ENCODE data around the gene PTPN6.

DNA sequence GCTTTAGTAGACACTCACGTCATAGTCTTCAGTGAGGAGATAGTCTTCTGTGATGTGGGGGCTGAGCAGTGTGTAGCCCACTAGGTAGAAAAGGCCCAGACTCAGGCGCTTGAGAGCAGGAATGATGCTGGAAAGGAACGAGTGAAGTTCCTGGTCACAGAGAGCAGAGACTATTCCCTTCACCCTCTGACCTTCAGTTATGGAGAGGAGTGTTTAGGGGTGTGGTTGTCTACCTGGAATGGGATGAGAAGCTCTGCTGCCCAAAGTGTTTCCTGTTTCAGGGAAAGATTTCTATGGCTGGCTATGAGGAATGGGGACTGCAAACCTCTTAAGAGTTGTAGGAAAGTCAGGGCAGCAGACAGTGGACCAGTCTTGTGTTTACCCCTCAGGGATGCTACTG, 28.3 kb downstream of the PTPN6 start:
- TF ChIP-seq, protein P1, sequence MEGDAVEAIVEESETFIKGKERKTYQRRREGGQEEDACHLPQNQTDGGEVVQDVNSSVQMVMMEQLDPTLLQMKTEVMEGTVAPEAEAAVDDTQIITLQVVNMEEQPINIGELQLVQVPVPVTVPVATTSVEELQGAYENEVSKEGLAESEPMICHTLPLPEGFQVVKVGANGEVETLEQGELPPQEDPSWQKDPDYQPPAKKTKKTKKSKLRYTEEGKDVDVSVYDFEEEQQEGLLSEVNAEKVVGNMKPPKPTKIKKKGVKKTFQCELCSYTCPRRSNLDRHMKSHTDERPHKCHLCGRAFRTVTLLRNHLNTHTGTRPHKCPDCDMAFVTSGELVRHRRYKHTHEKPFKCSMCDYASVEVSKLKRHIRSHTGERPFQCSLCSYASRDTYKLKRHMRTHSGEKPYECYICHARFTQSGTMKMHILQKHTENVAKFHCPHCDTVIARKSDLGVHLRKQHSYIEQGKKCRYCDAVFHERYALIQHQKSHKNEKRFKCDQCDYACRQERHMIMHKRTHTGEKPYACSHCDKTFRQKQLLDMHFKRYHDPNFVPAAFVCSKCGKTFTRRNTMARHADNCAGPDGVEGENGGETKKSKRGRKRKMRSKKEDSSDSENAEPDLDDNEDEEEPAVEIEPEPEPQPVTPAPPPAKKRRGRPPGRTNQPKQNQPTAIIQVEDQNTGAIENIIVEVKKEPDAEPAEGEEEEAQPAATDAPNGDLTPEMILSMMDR (conservative IDR thresholded peaks at IDR 0.05) = no peak
- TF ChIP-seq ZFX (IDR thresholded peaks at IDR 0.05) = no peak

Measured in C4-2B (cell line).